GM18498 (cell line): ENCODE results near the gene HIVEP3.

ENCODE experiments used
- ATAC-seq: cut with Tn5 transposase; IDR thresholded peaks from one replicate; pipeline ENCODE4 v1.9.1; 2021; ENCODE audit warnings: mild to moderate bottlenecking, moderate library complexity; ENCODE audit not compliant: unreplicated experiment

HIVEP3 gene

GRCh38 chr1:41599912-41600311 lies 318.8 kb downstream of the HIVEP3 start:
- ATAC-seq, result no peak

DNA sequence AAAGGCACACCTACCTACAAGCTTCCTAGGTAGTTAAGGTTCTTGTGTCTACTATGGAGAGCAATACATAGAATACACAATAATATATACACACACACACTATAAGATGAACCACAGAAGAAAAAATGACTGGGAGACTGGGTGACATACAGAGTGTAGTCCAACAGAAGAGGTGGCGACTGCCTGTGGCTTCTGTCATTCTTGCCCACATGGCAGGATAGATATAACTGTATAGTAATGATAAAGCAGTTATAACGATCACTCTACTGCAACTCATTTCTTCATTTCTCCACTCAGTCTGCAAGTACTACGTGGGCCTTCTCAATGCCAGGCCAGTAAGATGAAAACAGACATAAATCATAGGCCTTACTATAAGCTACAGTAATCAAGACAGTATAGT lies 320.4 kb downstream of the HIVEP3 start:
- no peak for ATAC-seq

- ATAC-seq, result no peak
These were observed 326.1 kb downstream of the HIVEP3 start for GRCh38 chr1:41592451-41593125.

DNA sequence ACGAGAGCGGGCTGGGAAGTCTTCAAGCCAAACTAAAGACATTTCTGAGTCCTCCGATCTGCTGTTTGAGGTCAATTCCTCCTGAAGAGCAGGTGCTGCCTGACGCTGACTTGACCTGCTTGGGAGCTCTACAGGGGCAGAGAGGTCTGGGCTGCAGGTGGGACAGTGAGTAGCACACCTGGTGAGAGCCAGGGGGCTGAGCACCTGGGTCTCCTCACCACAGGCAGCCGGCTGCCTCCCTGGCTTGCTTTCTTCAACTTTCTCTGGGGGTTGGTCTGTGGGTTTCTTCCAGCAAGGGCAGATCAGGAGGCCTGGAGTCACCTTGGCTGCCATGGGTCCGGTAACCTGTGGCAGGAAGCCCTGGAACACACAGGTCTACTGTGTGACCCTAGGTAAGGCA lies 326.8 kb downstream of the HIVEP3 start:
- ATAC-seq, result no peak

- no peak for ATAC-seq
These were observed 328.4 kb downstream of the HIVEP3 start for GRCh38 chr1:41590331-41590730.

GRCh38 chr1:41589395-41589794 lies 329.3 kb downstream of the HIVEP3 start:
- no peak for ATAC-seq

GRCh38 chr1:41588334-41588875 lies 330.3 kb downstream of the HIVEP3 start:
- no peak for ATAC-seq

DNA sequence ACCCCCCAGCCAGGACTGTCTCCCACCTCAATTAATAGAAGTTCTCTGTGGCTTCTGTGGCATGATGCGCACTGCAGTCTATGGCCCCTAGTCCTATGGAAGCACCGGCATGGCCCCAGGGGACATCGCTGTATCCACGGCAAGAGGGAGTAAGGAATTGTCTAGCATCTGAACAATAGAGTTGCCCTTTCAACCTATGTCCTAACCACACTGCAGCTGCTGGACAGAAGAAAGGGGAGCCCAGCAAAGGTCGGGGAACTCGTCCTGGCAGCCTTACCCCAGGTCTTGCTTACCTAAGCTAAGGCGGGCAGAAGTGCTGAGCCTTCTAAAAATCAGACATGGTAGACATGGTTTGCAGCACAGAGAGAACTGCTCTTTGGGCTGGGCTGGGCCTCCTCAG lies 330.9 kb downstream of the HIVEP3 start:
- no peak for ATAC-seq

DNA sequence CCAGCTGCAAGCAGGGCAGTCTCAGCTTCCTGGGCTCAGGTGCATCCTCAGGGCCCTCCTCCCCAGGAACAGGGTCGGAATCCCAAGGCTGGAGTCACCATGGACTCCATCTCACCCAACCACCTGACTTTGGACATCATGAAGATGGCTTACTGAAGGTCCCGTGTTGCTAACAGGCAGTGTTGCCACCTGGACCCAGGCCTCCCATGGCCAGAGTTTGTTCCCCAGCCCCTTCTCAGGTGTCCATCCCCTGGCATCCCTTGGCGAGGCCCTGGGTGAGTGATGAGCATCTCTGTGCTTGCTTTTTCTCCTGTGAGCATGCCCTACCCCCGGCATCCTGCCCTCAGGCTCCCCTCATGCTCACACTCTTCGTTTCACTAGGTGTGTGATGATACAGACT lies 332.5 kb downstream of the HIVEP3 start:
- ATAC-seq, result no peak

DNA sequence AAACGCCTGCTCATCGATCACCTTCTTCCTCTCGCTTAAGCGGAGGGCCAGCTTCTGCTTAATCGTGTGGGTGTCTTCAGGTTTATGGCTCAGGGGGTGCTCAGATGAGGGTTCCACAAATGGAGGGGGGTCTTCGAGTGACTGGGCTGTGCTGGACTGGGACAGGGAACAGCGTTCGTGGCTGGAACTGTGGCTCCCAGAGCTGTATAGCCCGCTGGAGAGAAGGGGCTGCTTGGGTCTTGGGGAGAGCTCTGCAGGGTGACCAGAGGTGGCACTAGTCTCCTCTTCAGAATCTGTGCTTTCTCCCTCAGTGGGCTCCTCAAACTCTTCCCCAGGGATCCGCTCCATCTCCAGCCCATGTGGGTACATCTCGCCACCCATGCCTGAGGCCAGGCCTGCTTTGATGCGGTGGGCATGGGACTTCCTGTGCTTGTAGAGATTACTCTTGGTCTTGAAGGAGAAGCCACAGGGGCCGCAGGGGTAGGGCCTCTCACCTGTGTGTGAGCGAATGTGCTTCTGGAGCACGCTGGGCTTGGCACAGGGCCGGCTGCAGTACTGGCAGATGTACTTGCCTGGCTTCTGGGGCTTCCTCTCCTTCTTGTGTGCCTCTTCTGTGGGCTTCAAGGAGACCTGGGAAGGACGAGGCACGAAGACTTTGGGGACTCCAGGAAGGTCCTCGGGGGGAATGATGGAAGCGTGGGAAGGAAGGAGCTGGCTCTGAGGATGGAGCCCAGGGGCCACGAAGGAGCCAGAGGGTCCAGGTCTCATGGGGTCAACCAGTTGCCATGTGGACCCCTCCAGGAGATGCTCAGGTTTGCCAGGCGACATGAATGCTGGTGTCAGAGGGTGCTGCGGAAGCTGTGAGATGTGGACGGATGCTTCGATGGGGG lies 334.8 kb downstream of the HIVEP3 start:
- ATAC-seq, result no peak

GRCh38 chr1:41582851-41583657 lies 335.7 kb downstream of the HIVEP3 start:
- ATAC-seq, result no peak

DNA sequence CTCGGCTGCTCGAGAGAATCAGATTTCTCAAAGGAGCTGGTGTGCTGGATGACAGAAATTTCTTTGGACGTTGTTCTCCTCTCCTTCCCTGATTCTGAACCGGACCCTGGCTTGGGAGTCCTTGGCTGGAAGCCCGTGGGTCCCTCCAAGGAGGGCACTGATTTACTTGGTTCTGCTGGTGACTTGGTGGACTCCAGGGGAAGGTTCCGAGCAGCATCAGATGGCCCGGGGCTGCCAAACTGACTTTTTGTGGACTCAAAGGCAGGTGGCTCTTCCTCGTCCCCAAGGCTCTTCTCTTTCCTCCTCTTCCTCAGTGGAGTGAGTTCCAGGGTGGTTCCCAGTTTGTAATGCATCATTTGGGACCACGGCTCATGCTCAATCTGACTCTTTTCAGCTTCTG lies 336.4 kb downstream of the HIVEP3 start:
- ATAC-seq, result no peak

GRCh38 chr1:41582004-41582325 lies 336.8 kb downstream of the HIVEP3 start:
- no peak for ATAC-seq

- no peak for ATAC-seq
These were observed 337.3 kb downstream of the HIVEP3 start for GRCh38 chr1:41581216-41582003.

DNA sequence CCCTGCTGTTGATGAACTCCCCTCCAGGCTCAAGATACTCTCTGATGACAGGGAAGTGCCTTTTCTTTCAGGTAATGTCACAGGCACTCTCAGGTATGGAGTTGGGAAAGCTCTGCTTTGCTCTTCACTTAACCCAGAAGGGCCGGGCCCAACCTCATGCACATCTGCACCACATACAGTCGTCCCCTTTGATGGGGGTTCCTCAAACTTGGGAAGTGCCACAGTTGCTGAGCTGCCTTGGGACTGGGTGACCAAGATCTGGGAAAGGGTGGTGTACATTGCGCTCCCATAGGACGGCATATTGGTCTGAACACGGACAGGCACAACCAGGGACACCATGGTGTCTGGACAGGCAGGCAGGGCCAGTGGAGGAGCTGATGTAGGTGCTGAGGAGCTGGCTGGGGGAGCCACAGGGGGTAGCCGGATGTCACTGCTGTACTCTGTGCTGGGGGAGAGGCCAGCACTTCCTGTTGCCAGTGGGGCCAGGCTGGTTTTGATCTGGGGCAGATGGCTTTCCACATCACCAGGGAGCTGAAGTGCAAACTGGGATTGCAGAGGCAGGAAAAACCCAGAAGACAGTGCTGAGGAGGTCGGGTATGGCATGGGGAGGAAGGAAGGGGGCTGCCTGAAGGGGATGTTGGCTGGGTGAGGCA lies 338.1 kb downstream of the HIVEP3 start:
- no peak for ATAC-seq

- no peak for ATAC-seq
These were observed 338.7 kb downstream of the HIVEP3 start for GRCh38 chr1:41580021-41580420.

- no peak for ATAC-seq
These were observed 339.9 kb downstream of the HIVEP3 start for GRCh38 chr1:41578712-41579335.

DNA sequence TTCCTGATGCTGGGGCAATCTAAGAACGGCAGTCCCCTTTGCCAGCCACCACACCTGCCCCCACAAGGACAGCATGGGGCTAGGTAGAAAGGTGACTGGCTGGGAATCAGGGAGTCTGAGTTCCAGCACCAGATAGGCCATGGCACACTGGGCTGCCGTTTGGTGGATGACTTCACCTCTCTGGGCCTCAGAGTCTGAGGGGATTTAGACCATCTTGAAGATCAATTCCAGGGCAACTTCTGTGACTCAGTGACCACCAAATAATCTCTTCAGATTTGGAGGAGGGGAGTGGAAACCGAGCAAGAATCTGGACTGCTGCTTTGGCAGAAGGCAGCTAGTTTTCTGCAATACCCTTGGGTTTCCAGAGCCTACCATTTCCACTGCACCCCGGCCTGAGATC lies 342.1 kb downstream of the HIVEP3 start:
- no peak for ATAC-seq

DNA sequence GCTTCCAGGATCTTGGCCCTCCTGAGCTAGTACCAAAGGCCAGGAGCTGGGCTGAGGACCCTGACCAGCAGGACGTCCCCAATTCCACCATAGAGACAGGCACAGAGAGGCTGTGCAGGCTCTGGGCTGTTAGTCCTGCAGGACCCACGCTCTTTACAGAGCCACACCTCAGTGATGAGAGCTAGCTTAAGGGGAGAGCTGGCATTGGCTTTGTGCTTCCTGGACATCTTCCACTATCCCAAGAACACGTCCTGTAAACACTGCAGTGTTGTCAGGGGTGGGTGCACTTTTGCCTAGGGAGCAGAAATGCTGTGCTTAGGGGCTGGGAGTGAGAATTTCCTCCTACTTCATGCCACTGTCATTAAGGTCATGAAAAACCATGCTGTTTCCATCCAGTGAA lies 342.5 kb downstream of the HIVEP3 start:
- ATAC-seq, result no peak

DNA sequence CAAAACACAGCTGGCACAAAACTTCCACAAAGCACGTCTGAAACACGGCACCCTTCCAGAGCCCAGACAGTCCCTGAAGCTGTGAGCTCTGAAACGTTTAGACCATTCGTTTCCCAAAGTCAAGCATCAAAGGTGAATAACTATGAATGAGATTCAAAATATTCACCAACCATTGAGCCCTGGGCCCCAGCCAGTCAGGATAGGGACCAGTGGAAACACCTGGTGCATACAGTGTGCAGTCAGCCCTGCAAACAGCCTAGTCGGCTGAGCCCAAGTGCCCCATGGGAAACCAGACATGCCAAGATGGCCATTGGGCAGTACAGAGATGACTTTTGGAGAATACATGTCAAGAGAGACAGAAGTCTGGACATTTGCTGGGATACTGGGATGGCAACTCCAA lies 343.9 kb downstream of the HIVEP3 start:
- no peak for ATAC-seq
